ENCODE results near the gene CYP2W1.

GRCh38 chr7:990352-990932 lies 7.5 kb downstream of the CYP2W1 start:
- TF ChIP-seq MAX (IDR thresholded peaks at IDR 0.05; ENCODE audit: low read depth, low read length) (no peak), CTCF (IDR thresholded peaks at IDR 0.05; ENCODE audit: low read depth, low read length) (no peak), POLR2A (IDR thresholded peaks at IDR 0.05; ENCODE audit: extremely low read depth, insufficient read length) (no peak)
